Ascending aorta (tissue), 2 donors: ENCODE results near the gene HHAT. TPM values are rescaled to one million over a fixed set of nuclear protein-coding genes. Genes with fewer than 3 reads are reported as not detected.
"Not testable (repeated sequence)": the region's sequence is repeated elsewhere in the genome, so short reads cannot be mapped to it uniquely, and the experiment has no call there.

Source experiments
- DNase-seq, 2 donors: peaks; one replicate each; pipeline ENCODE4 v3.0.0-alpha.2; 2019; ENCODE audit warnings: low spot score in 2 of 2
- H3K27ac ChIP-seq, 2 donors: fragments of 200-600 bp; sonication (generic); one replicate each; pipeline ENCODE4 v1.5.1; 2016 to 2017; ENCODE audit warnings: mild to moderate bottlenecking in 1 of 2
- H3K27me3 ChIP-seq: fragments of 200-600 bp; sonication (generic); one replicate; pipeline ENCODE4 v1.5.1; 2017
- H3K36me3 ChIP-seq, 2 donors: fragments of 200-600 bp; sonication (generic); one replicate each; pipeline ENCODE4 v1.5.1; 2016
- H3K4me1 ChIP-seq, 2 donors: fragments of 200-600 bp; sonication (generic); one replicate each; pipeline ENCODE4 v1.5.1; 2016 to 2017; ENCODE audit warnings: mild to moderate bottlenecking in 1 of 2
- H3K4me3 ChIP-seq, 2 donors: fragments of 200-600 bp; sonication (generic); one replicate each; pipeline ENCODE4 v1.5.1; 2016 to 2017; ENCODE audit warnings: mild to moderate bottlenecking in 1 of 2
- H3K9me3 ChIP-seq, 2 donors: fragments of 200-600 bp; sonication (generic); one replicate each; pipeline ENCODE4 v1.5.1; 2016
- intact Hi-C: fragments of 100-400 bp; cut with DNase I; formaldehyde crosslinking; loops from one replicate; pipeline ENCODE4 v1.15.1; 2023
- total RNA-seq: library from RNA; depleted of rRNA; stranded (reverse); fragments of >200 nt; gene quantifications from one replicate; pipeline ENCODE4 v1.1.0, GENCODE V29; 2016
- TF ChIP-seq, protein P1 (sequence below), 3 experiments: fragments of 200-600 bp in 2 of 3; fragments of 450-650 bp in 1 of 3; sonication (generic) in 2 of 3; IDR thresholded peaks; one replicate each; pipeline ENCODE4 v1.5.1; 2016 to 2019; ENCODE audit warnings: antibody characterized with exemption in 3 of 3, mild to moderate bottlenecking in 1 of 3, moderate library complexity in 1 of 3

HHAT gene
- total RNA-seq, 1 donor from 2014 or later = 1.2 TPM

DNA sequence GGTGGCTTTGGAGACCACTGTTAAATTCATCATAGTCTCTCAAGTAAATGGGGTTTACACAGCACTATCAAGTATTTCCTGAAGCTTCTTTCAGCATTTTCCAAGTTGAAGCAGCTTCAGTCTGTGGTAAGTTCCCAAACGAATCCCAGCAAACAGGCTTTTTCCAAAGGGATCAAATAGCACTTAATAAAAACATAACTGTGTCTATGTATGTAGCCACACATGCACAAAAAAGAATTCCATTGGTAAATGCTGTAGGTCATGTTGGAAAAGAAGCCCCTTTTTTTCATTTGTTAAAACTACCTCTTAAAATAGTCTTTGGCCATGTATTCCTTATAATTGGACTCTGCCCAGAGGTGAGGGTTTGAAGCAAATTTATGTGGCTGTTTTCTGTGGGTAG lies 69.8 kb downstream of the HHAT start:
- Histone ChIP-seq H3K9me3 (no peaks in the 10 kb centered on the region), H3K27me3 (no peaks in the 10 kb centered on the region), H3K36me3 (no peaks in the 10 kb centered on the region), H3K4me3 (no peak overlapping the region), H3K4me1 (peaks cover 0 to 9% of the 10 kb centered on the region in 2 donors), H3K27ac (peak overlapping the region in 1 of 2 donors; percentile 23)
- DNase-seq = no peak
- TF ChIP-seq, protein P1, sequence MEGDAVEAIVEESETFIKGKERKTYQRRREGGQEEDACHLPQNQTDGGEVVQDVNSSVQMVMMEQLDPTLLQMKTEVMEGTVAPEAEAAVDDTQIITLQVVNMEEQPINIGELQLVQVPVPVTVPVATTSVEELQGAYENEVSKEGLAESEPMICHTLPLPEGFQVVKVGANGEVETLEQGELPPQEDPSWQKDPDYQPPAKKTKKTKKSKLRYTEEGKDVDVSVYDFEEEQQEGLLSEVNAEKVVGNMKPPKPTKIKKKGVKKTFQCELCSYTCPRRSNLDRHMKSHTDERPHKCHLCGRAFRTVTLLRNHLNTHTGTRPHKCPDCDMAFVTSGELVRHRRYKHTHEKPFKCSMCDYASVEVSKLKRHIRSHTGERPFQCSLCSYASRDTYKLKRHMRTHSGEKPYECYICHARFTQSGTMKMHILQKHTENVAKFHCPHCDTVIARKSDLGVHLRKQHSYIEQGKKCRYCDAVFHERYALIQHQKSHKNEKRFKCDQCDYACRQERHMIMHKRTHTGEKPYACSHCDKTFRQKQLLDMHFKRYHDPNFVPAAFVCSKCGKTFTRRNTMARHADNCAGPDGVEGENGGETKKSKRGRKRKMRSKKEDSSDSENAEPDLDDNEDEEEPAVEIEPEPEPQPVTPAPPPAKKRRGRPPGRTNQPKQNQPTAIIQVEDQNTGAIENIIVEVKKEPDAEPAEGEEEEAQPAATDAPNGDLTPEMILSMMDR (IDR thresholded peaks at IDR 0.05) = no peak
- intact Hi-C loops = loop anchor here (10.0 kb wide), 1 partner anchor 54 kb away; no protein-coding TSS in a partner anchor

DNA sequence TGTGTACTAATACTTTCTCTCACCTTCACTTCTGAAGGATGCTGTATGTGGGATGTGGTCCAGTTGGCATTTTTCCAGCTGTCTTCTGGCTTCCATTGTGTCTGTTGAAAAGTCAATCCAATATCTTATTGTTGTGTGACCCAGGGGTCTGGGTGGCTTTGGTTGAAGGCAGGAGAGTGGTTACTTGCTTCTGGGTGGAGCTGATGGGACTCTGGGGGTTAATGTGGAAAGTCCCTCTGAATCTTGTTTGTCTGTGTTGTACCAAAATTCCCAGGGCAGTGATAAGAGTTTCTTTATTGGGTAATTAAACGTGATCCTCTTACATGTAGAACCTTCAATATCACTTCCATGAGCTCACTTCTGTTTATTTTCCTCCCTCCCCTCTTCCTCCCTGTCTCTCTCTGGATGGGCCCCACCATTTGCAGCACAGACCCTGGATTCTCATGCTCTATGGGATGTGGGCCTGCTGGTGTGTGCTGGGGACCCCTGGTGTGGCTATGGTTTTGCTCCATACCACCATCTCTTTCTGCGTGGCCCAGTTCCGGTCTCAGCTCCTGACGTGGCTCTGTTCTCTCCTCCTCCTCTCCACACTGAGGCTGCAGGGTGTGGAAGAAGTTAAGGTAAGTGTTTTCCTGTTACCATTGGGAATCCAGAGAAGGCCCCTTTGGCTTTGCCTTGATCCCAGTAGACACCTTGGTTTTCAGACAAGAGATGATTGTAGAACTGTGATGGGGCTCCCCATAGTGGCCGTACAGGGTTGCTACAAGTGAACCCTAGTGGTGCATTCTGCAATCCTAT lies 71.5 kb downstream of the HHAT start:
- TF ChIP-seq, protein P1 (IDR thresholded peaks at IDR 0.05) = peak; percentile 59 to 86 (median 74)
- peak in 1 of 2 donors; percentile 75 for DNase-seq
- Histone ChIP-seq H3K36me3 (no peaks in the 10 kb centered on the region), H3K27ac (no peak overlapping the region), H3K4me1 (no peaks in the 10 kb centered on the region), H3K9me3 (no peaks in the 10 kb centered on the region), H3K27me3 (no peaks in the 10 kb centered on the region), H3K4me3 (no peak overlapping the region)
- intact Hi-C loops = loop anchor here (1.0 to 5.0 kb wide), 4 partner anchors 39 to 257 kb away; no protein-coding TSS in a partner anchor

DNA sequence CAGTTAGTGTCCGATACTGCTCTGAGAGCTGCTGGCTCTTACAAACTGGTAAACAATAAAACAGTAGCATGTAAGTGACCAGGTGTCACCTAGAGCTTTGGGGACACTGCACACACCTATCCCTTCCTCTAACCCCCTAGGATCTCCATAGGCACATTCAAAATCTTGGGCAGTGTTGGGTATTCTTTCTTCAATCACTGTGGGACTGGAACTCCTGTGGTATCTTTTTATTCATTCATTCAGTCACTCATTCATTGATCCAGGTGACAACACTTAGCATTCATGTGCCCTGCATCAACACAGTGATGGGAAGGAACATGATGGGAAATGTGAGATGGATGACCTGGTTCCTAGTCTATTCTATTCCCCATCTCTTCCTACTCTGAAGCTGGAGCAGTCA lies 73.9 kb downstream of the HHAT start:
- Histone ChIP-seq H3K36me3 (no peaks in the 10 kb centered on the region), H3K27me3 (no peaks in the 10 kb centered on the region), H3K9me3 (no peaks in the 10 kb centered on the region), H3K4me1 (no peaks in the 10 kb centered on the region), H3K4me3 (no peak overlapping the region), H3K27ac (no peak overlapping the region)
- intact Hi-C loops = loop anchor here (5.0 kb wide), 1 partner anchor 165 kb away; no protein-coding TSS in a partner anchor
- TF ChIP-seq, protein P1 (IDR thresholded peaks at IDR 0.05) = no peak
- DNase-seq = no peak

DNA sequence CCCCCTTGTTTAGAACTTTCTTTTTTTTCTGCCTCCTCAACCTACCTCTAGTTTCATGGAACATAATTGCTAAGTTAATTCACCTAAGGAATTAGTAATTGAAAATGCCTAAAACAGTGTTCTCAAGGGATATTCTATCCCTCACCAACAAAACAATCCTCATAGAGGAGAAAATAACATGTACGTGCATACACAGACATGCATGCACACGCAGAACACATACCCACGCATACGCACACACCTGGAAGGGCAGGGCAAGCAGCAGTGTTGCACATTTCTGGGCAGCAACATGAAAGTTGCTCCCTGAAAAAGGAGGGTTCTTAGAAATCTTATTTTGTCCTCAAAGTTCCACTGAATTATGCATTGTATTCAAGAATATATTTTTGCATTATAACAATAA lies 76.6 kb downstream of the HHAT start:
- H3K27ac ChIP-seq = no peak overlapping the region
- no peaks in the 10 kb centered on the region for H3K27me3 ChIP-seq
- H3K36me3 ChIP-seq = no peaks in the 10 kb centered on the region
- no peaks in the 10 kb centered on the region for H3K4me1 ChIP-seq
- H3K9me3 ChIP-seq = no peaks in the 10 kb centered on the region
- no peak overlapping the region for H3K4me3 ChIP-seq
- TF ChIP-seq, protein P1 (IDR thresholded peaks at IDR 0.05) = no peak
- intact Hi-C loops = no loop called here
- DNase-seq = no peak

DNA sequence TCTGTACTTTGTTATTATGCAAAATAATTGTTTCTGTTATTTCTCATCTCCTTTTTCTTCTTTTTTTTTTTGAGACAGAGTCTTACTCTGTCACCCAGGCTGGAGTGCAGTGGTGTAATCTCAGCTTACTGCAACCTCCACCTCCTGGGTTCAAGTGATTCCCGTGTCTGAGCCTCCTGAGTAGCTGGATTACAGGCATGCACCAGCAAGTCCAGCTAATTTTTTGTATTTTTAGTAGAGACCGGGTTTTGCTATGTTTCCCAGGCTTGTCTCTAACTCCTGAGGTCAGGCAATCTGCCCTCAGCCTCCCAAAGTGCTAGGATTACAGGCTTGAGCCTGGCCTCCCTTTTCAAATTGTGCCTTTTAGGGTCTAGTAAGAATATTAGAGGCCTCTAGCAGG lies 77.6 kb downstream of the HHAT start:
- H3K4me1 ChIP-seq, H3K27me3 ChIP-seq, H3K36me3 ChIP-seq, DNase-seq, intact Hi-C loops, H3K4me3 ChIP-seq, H3K9me3 ChIP-seq, H3K27ac ChIP-seq: not testable (repeated sequence)

DNA sequence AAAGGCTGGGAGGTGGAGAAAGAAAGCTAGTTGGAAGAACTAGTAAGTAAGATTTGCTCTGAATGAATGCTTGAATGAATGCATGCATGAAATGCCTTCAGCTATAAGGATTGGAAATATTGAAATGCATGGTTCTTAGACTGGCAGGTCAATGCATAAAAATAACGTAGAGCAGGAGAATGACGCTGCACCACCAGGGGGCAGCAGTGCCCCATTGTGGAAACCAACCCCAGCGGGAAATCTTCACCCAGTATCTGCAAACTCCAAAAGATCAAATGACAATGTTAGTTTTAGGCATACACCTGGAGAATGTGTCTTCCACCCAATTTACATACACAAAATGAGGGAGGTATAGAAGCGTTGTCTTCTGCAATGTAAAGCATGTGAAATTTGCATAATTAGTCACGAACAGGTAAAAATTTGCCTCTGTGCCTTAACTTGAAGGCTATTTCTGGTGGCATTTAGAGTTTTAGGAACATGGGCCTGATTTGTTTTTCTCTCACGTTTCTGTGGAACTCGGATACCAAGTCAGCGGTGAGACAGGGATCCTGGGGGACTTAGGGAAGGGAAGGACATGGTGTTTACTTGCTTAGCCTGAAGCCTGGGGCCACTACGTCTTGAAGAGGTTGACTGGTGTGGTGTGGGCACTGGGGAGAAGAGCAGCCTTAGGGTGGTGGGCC lies 78.6 kb downstream of the HHAT start:
- no peaks in the 10 kb centered on the region for H3K4me1 ChIP-seq
- H3K27ac ChIP-seq = no peak overlapping the region
- no peak overlapping the region for H3K4me3 ChIP-seq
- TF ChIP-seq, protein P1 (IDR thresholded peaks at IDR 0.05) = peak; percentile 70 to 92 (median 84)
- intact Hi-C loops = loop anchor here (1.0 kb wide), 1 partner anchor 727 kb away; the partner anchor contains the start of gene KCNH1
- H3K36me3 ChIP-seq = no peaks in the 10 kb centered on the region
- DNase-seq = peak in 1 of 2 donors; percentile 74
- H3K9me3 ChIP-seq = no peaks in the 10 kb centered on the region
- H3K27me3 ChIP-seq = no peaks in the 10 kb centered on the region
